ENCODE results near the gene SDHAF1.

GRCh38 chr19:36025541-36025940 is 30.6 kb downstream of the SDHAF1 start:
- no peak for TF ChIP-seq CTCF (conservative IDR thresholded peaks at IDR 0.05; ENCODE audit: low read length)
- no peak for TF ChIP-seq EZH2phosphoT487 (IDR thresholded peaks at IDR 0.05; ENCODE audit: borderline replicate concordance, low read depth, low read length)
